Chondrocyte (in vitro differentiated cells): Measurements from ENCODE around the gene COG5. TPM values are rescaled to one million over a fixed set of nuclear protein-coding genes. Genes with fewer than 3 reads are reported as not detected.
A peak's percentile ranks its signal among the peaks of the same experiment; 100 is the strongest.

Experiments
- DNase-seq: peaks from one replicate; pipeline ENCODE4 v3.0.0; 2021; ENCODE audit warnings: mixed read lengths, low spot score
- H3K27ac Mint-ChIP-seq: one replicate; pipeline ENCODE4 v1.8.0; 2021; ENCODE audit warnings: mild to moderate bottlenecking, moderate library complexity, mixed read lengths; ENCODE audit not compliant: unreplicated experiment
- H3K27me3 Mint-ChIP-seq: 2 replicates; pipeline ENCODE4 v1.8.0; 2021; ENCODE audit warnings: low read depth, mixed read lengths
- H3K36me3 Mint-ChIP-seq: 2 replicates; pipeline ENCODE4 v1.8.0; 2021; ENCODE audit warnings: low read depth, mixed read lengths
- H3K4me1 Mint-ChIP-seq: 2 replicates; pipeline ENCODE4 v1.8.0; 2021; ENCODE audit warnings: low read depth, mild to moderate bottlenecking, mixed read lengths
- H3K4me3 Mint-ChIP-seq: one replicate; pipeline ENCODE4 v1.8.0; 2021; ENCODE audit warnings: mild to moderate bottlenecking, moderate library complexity, mixed read lengths; ENCODE audit not compliant: unreplicated experiment
- H3K9me3 Mint-ChIP-seq: 2 replicates; pipeline ENCODE4 v1.8.0; 2021; ENCODE audit warnings: low read depth, mixed read lengths
- CTCF ChIP-seq: fragments of 200-600 bp; sonication (generic); IDR thresholded peaks from 2 replicates; pipeline ENCODE4 v1.5.0; 2021; ENCODE audit warnings: antibody characterized with exemption, mild to moderate bottlenecking, moderate library complexity
- total RNA-seq: library from RNA; stranded (reverse); gene quantifications from 3 replicates; pipeline ENCODE4 v1.2.1, GENCODE V29; 2021

Gene COG5
- total RNA-seq, 1 donor from 2014 or later = 52.8 TPM

- no peaks in the 10 kb centered on the region for H3K27me3 Mint-ChIP-seq
- H3K4me1 Mint-ChIP-seq = peaks cover 14% of the 10 kb centered on the region
- peaks cover 27% of the 10 kb centered on the region for H3K36me3 Mint-ChIP-seq
Observed at GRCh38 chr7:107201795-107202450, 361.8 kb downstream of the COG5 start.

GRCh38 chr7:107196834-107197610, 366.7 kb downstream of the COG5 start:
- Mint-ChIP-seq H3K27ac (peak overlapping the region; percentile 6), H3K27me3 (no peaks in the 10 kb centered on the region), H3K4me1 (peaks cover 7% of the 10 kb centered on the region)

More at GRCh38 chr7:107201795-107202450, 361.8 kb downstream of the COG5 start:
- DNase-seq = no peak
- no peaks in the 10 kb centered on the region for H3K9me3 Mint-ChIP-seq
- TF ChIP-seq CTCF = peak; percentile 75
- no peak overlapping the region for H3K27ac Mint-ChIP-seq
- H3K4me3 Mint-ChIP-seq = no peak overlapping the region

GRCh38 chr7:107194052-107194451, 369.7 kb downstream of the COG5 start:
- Mint-ChIP-seq H3K27ac (no peak overlapping the region), H3K4me1 (peaks cover 7% of the 10 kb centered on the region)

More at GRCh38 chr7:107196834-107197610, 366.7 kb downstream of the COG5 start:
- H3K36me3 Mint-ChIP-seq = peaks cover 22% of the 10 kb centered on the region
- TF ChIP-seq CTCF = no peak
- DNase-seq = no peak
- H3K9me3 Mint-ChIP-seq = no peaks in the 10 kb centered on the region
- no peak overlapping the region for H3K4me3 Mint-ChIP-seq

GRCh38 chr7:107190090-107190489, 373.6 kb downstream of the COG5 start:
- Mint-ChIP-seq H3K9me3 (no peaks in the 10 kb centered on the region), H3K36me3 (peaks cover 34% of the 10 kb centered on the region), H3K4me3 (no peak overlapping the region), H3K4me1 (peaks cover 7% of the 10 kb centered on the region), H3K27me3 (no peaks in the 10 kb centered on the region), H3K27ac (no peak overlapping the region)
- no peak for TF ChIP-seq CTCF
- DNase-seq = no peak

More at GRCh38 chr7:107194052-107194451, 369.7 kb downstream of the COG5 start:
- no peak for DNase-seq
- TF ChIP-seq CTCF = peak; percentile 75
- Mint-ChIP-seq H3K9me3 (no peaks in the 10 kb centered on the region), H3K4me3 (no peak overlapping the region), H3K27me3 (no peaks in the 10 kb centered on the region), H3K36me3 (peaks cover 19% of the 10 kb centered on the region)

- Mint-ChIP-seq H3K9me3 (no peaks in the 10 kb centered on the region), H3K27me3 (no peaks in the 10 kb centered on the region), H3K36me3 (peaks cover 35% of the 10 kb centered on the region), H3K4me1 (peaks cover 3% of the 10 kb centered on the region), H3K27ac (no peak overlapping the region), H3K4me3 (no peak overlapping the region)
- DNase-seq = no peak
- no peak for TF ChIP-seq CTCF
Observed at GRCh38 chr7:107187774-107188173, 375.9 kb downstream of the COG5 start.
